Thyroid gland (tissue), 4 donors: ENCODE measurements around the gene TWF2. TPM values are rescaled to one million over a fixed set of nuclear protein-coding genes. Genes with fewer than 3 reads are reported as not detected.

Experiments
- DNase-seq, 2 donors: peaks; one replicate each; pipeline ENCODE4 v3.0.0-alpha.2; 2019
- H3K27ac ChIP-seq, 3 donors: fragments of 200-600 bp; sonication (generic); 1 replicate in 2 of 3; 2 replicates in 1 of 3; pipeline ENCODE4 v1.5.1; 2016 to 2019; ENCODE audit warnings: mild to moderate bottlenecking in 1 of 3, moderate library complexity in 1 of 3
- H3K27me3 ChIP-seq: fragments of 200-600 bp; sonication (generic); one replicate; pipeline ENCODE4 v1.5.1; 2019
- H3K36me3 ChIP-seq, 2 donors: fragments of 200-600 bp; sonication (generic); one replicate each; pipeline ENCODE4 v1.5.1; 2016 to 2019
- H3K4me1 ChIP-seq, 2 donors: fragments of 200-600 bp; sonication (generic); one replicate each; pipeline ENCODE4 v1.5.1; 2017 to 2019
- H3K4me3 ChIP-seq, 3 donors: fragments of 200-600 bp; sonication (generic); replicated peaks in 1 of 3; 1 replicate in 2 of 3; 2 replicates in 1 of 3; pipeline ENCODE4 v1.5.1; 2016; ENCODE audit warnings: mild to moderate bottlenecking in 1 of 3
- H3K9me3 ChIP-seq: fragments of 200-600 bp; sonication (generic); one replicate; pipeline ENCODE4 v1.5.1; 2017
- POLR2A ChIP-seq, 2 donors: fragments of 450-650 bp; IDR thresholded peaks; one replicate each; pipeline ENCODE4 v1.6.1; 2017; ENCODE audit warnings: antibody characterized with exemption in 2 of 2, mild to moderate bottlenecking in 2 of 2, moderate library complexity in 1 of 2
- WGBS, 2 donors: methylation state at CpG; one replicate each; pipeline ENCODE4 v1.1.5; 2017; 5-methylcytosine and 5-hydroxymethylcytosine counted together
- intact Hi-C: fragments of 100-400 bp; cut with DNase I; formaldehyde crosslinking; loops from one replicate; pipeline ENCODE4 v1.15.1; 2023
- total RNA-seq, 4 donors: library from RNA; depleted of rRNA; stranded (reverse); fragments of >200 nt; gene quantifications; one replicate each; pipeline ENCODE4 v1.2.3, GENCODE V29; 2016
- TF ChIP-seq, protein P1 (sequence below), 6 experiments: fragments of 200-600 bp in 3 of 6; fragments of 450-650 bp in 3 of 6; sonication (generic) in 3 of 6; IDR thresholded peaks; one replicate each; pipeline ENCODE4 v1.5.1; 2016 to 2019; ENCODE audit warnings: antibody characterized with exemption in 6 of 6, mild to moderate bottlenecking in 2 of 6, inconsistent platforms in 1 of 6, moderate library complexity in 1 of 6

The TWF2 gene
- total RNA-seq, 4 donors from 2014 or later: 28.3 to 61.1 (median 50.4) TPM

DNA sequence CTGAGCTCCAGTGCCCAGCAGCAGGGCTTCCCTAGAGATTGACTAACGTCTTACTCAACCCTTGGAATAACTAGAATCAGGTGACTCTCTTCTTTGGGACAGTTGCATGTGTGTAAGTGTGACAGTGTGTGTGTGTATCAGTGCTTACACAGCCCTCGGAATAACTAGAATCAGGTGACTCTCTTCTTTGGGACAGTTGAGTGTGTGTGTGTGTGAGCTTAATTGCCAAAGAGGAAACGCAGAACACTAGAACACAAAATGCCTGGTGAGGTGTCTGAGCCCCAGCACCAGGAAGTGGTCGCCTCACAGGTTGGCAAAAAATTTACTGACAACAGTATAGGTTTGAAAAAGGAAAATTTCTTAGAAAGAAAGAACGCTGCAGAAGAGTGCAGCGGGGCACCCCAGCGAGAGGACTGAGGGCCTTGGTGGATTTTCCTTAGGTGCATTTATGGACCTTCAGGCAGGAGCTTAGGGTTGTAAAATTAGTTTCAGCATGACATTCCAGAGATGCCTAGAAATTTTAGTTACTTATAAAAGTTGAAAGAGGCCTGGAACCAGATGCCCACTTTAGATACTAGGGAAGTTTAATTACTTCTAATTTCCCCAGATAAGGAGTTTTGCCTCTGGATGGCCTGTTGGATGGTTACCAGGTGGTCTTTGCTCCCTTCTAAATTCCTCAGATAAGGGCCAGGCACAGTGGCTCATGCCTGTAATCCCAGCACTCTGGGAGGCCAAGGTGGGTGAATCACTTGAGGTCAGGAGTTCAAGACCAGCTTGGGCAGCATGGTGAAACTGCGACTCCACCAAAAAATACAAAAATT, 43.2 kb upstream of the TWF2 start:
- intact Hi-C loops: no loop called here
- TF ChIP-seq POLR2A (IDR thresholded peaks at IDR 0.05): no peak
- TF ChIP-seq, protein P1, sequence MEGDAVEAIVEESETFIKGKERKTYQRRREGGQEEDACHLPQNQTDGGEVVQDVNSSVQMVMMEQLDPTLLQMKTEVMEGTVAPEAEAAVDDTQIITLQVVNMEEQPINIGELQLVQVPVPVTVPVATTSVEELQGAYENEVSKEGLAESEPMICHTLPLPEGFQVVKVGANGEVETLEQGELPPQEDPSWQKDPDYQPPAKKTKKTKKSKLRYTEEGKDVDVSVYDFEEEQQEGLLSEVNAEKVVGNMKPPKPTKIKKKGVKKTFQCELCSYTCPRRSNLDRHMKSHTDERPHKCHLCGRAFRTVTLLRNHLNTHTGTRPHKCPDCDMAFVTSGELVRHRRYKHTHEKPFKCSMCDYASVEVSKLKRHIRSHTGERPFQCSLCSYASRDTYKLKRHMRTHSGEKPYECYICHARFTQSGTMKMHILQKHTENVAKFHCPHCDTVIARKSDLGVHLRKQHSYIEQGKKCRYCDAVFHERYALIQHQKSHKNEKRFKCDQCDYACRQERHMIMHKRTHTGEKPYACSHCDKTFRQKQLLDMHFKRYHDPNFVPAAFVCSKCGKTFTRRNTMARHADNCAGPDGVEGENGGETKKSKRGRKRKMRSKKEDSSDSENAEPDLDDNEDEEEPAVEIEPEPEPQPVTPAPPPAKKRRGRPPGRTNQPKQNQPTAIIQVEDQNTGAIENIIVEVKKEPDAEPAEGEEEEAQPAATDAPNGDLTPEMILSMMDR (IDR thresholded peaks at IDR 0.05): no peak
- H3K9me3 ChIP-seq: no peaks in the 10 kb centered on the region
- DNase-seq: no peak
- H3K27ac ChIP-seq: peak overlapping the region in 2 of 3 donors; percentile 60 to 62
- no peak overlapping the region for H3K4me3 ChIP-seq
- WGBS, 2 donors: 77 to 83% methylated on average over 8 of the region's 8 CpGs
- peaks cover 28 to 46% of the 10 kb centered on the region in 2 donors for H3K4me1 ChIP-seq
- no peaks in the 10 kb centered on the region for H3K27me3 ChIP-seq
- no peaks in the 10 kb centered on the region for H3K36me3 ChIP-seq

- H3K36me3 ChIP-seq: no peaks in the 10 kb centered on the region
- H3K27ac ChIP-seq: peak overlapping the region; percentile 98 to 99 (median 98)
- H3K4me1 ChIP-seq: peaks cover 32 to 44% of the 10 kb centered on the region in 2 donors
- peak in 1 of 2 donors; percentile 56 for TF ChIP-seq POLR2A (IDR thresholded peaks at IDR 0.05)
- TF ChIP-seq, protein P1 (IDR thresholded peaks at IDR 0.05): no peak
- H3K27me3 ChIP-seq: no peaks in the 10 kb centered on the region
- DNase-seq: peak in 1 of 2 donors; percentile 20
- no peak overlapping the region for H3K4me3 ChIP-seq
- intact Hi-C loops: no loop called here
- 8 to 16% methylated on average over 6 of the region's 6 CpGs for WGBS, 2 donors
- no peaks in the 10 kb centered on the region for H3K9me3 ChIP-seq
Observed at GRCh38 chr3:52280050-52280461, 41.1 kb upstream of the TWF2 start.

DNA sequence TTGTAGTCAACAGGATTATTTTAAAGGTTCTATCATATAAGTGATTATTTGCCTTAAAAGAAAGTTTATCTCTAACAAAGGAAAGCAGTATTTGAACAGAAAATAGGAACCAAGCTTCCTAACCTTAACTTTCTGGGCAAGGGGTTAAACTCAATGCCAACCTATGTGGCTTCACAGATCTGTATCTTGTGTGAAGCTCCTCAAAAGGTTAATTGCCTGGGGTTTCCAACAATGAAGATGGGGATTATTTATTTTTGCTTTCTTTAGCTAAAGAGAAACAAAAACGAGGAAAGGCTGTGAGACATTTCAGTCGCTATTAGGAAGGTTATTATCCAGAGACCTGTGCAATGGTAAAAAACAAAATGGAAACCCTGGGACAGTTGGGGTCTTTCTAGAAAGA, 40.6 kb upstream of the TWF2 start:
- intact Hi-C loops: loop anchor here (5.0 kb wide), 1 partner anchor 42 kb away; the partner anchor contains the start of gene TWF2
- Histone ChIP-seq H3K27me3 (no peaks in the 10 kb centered on the region), H3K4me1 (peaks cover 36 to 47% of the 10 kb centered on the region in 2 donors), H3K36me3 (no peaks in the 10 kb centered on the region), H3K27ac (peak overlapping the region; percentile 98 to 99 (median 98)), H3K4me3 (peak overlapping the region in 1 of 3 donors; percentile 85), H3K9me3 (no peaks in the 10 kb centered on the region)
- WGBS, 2 donors: 11 to 12% methylated on average over 2 of the region's 2 CpGs
- no peak for DNase-seq
- TF ChIP-seq, protein P1 (IDR thresholded peaks at IDR 0.05): no peak
- TF ChIP-seq POLR2A (IDR thresholded peaks at IDR 0.05): no peak

GRCh38 chr3:52278510-52279069, 39.6 kb upstream of the TWF2 start, which contains the start of gene WDR82:
Gene WDR82 (minus strand): TSS chr3:52278649. CDS start chr3:52278361, 288 bp downstream.
- peak; percentile 98 for DNase-seq
- TF ChIP-seq POLR2A (IDR thresholded peaks at IDR 0.05): peak; percentile 29 to 94
- TF ChIP-seq, protein P1 (IDR thresholded peaks at IDR 0.05): peak in 5 of 6 experiments; percentile 17 to 47 (median 33)
- Histone ChIP-seq H3K36me3 (peaks cover 0 to 5% of the 10 kb centered on the region in 2 donors), H3K4me3 (peak within 1 kb of the TSS; percentile 73 to 87 (median 85)), H3K4me1 (peaks cover 45 to 57% of the 10 kb centered on the region in 2 donors), H3K9me3 (no peaks in the 10 kb centered on the region), H3K27ac (peak within 1 kb of the TSS; percentile 98 to 99 (median 98)), H3K27me3 (no peaks in the 10 kb centered on the region)
- WGBS, 2 donors: 0% methylated on average over 10 to 25 of the region's 58 CpGs
- intact Hi-C loops: loop anchor here (5.0 kb wide), 1 partner anchor 41 kb away; the partner anchor contains the start of gene TWF2
